ENCODE measurements around the gene NCDN.

The NCDN gene

DNA sequence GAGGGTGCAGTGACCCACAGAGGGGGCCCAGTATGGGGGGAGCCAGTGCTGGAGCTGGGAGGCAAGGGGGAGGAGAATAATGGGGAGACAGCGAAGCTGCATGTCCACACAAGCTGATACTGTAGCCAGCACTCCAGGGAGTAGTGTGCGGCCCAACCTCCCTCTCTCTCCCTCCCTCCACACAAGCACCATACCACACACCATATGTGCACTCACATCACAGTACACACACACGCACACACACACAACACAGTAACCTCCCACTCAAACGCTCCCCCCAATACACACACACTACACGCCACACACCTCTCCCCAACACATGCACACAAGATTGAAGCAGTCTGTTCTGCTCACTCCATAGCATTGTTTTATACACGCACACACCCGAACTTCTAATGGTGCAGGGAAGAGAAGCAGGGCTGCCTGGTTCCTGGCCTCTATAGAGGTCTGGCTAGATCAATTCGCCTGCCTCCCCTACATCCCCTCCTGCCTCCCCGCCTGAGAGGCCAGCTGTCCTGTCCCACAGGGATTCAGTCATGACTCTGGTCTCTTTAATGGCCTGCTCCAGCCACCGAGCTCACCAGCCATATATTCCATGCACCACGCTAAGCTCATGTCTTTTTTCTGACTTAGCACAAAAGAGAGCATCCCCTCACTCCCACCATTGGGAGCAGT, 3.8 kb downstream of the NCDN start:
- ChIA-PET CTCF (interaction anchor here (0.8 to 3.3 kb wide), 6 partner anchors 55 to 360 kb away, joined by 3 to 27 read pairs (median 4); no protein-coding TSS in a partner anchor), POLR2A (interaction anchor here (1.0 kb wide), 1 partner anchor 197 kb away, joined by 3 read pairs; no protein-coding TSS in a partner anchor)
- DNase-seq (ENCODE audit: extremely low spot score): no peak
- TF ChIP-seq, protein P1, sequence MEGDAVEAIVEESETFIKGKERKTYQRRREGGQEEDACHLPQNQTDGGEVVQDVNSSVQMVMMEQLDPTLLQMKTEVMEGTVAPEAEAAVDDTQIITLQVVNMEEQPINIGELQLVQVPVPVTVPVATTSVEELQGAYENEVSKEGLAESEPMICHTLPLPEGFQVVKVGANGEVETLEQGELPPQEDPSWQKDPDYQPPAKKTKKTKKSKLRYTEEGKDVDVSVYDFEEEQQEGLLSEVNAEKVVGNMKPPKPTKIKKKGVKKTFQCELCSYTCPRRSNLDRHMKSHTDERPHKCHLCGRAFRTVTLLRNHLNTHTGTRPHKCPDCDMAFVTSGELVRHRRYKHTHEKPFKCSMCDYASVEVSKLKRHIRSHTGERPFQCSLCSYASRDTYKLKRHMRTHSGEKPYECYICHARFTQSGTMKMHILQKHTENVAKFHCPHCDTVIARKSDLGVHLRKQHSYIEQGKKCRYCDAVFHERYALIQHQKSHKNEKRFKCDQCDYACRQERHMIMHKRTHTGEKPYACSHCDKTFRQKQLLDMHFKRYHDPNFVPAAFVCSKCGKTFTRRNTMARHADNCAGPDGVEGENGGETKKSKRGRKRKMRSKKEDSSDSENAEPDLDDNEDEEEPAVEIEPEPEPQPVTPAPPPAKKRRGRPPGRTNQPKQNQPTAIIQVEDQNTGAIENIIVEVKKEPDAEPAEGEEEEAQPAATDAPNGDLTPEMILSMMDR (IDR thresholded peaks at IDR 0.05; ENCODE audit: control extremely low read depth, extremely low read depth, low read depth, missing control alignments): no peak

DNA sequence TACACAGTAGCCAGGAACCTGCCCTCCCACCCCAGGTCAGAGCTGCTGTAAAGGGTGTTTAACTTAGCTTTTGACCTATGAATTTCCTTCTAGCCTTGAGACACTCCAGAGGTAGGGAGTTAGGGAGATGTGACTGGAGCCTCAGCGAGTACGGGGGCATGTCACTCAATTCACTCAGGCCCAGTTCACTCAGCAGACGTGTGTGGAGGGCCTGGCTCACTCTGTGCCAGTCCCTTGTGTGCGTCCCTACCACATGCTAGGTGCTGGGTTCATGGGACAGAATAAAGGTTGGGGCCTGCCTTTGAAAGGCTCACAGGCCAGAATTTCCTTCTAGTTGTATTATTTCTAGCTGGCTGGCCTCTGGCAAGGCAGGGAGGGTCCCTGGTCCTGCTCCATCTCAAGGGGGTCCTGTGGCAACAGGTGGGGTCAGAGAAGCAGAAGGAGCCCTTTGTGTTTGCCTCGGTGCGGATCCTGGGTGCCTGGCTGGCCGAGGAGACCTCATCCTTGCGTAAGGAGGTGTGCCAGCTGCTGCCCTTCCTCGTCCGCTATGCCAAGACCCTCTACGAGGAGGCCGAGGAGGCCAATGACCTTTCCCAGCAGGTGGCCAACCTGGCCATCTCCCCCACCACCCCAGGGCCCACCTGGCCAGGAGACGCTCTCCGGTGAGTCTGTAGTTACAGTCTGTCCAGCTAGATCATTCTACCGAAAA, 4.5 kb downstream of the NCDN start:
- DNase-seq (ENCODE audit: extremely low spot score): no peak
- ChIA-PET CTCF (interaction anchor here (0.8 to 3.3 kb wide), 6 partner anchors 55 to 360 kb away, joined by 3 to 27 read pairs (median 4); no protein-coding TSS in a partner anchor), POLR2A (no interaction called here)
- TF ChIP-seq, protein P1 (IDR thresholded peaks at IDR 0.05; ENCODE audit: control extremely low read depth, extremely low read depth, low read depth, missing control alignments): no peak

DNA sequence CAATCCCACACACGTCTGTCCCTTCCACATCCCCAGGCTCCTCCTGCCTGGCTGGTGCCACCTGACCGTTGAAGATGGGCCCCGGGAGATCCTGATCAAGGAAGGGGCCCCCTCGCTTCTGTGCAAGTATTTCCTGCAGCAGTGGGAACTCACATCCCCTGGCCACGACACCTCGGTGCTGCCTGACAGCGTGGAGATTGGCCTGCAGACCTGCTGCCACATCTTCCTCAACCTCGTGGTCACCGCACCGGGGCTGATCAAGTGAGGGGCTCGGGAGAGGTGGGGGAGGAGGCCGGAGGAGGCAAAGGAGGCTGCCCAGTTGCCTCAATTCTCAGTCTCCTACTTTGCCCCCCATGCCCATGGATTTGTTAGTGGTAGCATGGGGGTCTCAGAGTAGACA, 5.6 kb downstream of the NCDN start:
- ChIA-PET POLR2A (no interaction called here), CTCF (interaction anchor here (1.5 to 3.3 kb wide), 3 partner anchors 112 to 164 kb away, joined by 5 to 27 read pairs (median 7); no protein-coding TSS in a partner anchor)
- TF ChIP-seq, protein P1 (IDR thresholded peaks at IDR 0.05; ENCODE audit: control extremely low read depth, extremely low read depth, low read depth, missing control alignments): no peak
- DNase-seq (ENCODE audit: extremely low spot score): no peak

DNA sequence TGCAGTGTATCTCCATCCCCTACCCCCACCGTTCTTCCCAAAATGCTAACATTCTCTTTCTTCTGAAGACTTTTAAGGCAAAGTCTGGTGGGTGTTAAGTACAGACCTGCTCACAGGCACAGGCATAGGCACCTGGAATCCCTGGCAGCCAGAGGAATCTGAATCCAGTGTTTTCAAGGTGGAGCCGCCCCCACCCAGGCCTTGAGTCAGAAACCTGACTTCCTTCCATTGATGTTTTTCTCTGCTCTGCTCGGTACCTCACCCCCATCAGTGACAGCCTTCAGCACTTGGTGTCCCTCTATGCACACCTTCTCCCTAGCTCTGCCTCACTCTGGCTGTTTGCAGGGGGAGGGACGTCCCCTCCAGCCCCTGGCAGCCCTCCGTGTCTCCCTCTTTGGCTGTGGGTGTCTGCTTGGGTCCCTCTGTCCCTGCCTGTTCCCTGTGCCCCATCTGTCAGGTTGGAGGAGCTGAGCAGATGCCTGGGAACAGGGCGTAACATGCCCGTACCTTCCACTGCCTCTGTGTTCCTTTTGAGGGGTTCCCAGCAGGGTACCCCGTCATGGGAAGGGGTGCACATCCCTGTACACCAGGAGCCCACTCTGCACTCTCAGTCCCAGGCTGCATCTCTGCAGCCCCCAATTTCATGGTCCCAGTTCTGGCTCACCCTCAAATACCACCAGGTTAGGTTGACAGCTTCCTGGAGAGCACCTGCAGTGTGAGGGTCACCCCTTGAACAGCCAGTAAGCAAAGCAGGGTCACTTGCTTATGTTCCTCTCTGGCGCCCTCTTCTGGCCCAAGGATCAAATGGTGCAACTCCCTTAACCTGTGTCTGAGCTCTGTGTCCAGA, 6.7 kb downstream of the NCDN start:
- ChIA-PET POLR2A (no interaction called here), CTCF (interaction anchor here (0.6 to 5.9 kb wide), 42 partner anchors 8 to 778 kb away, joined by 3 to 184 read pairs (median 4); partner anchors contain the start of genes C1orf216, CLSPN and TFAP2E)
- TF ChIP-seq, protein P1 (IDR thresholded peaks at IDR 0.05; ENCODE audit: control extremely low read depth, extremely low read depth, low read depth, missing control alignments): peak; percentile 83
- peak; percentile 86 for DNase-seq (ENCODE audit: extremely low spot score)

DNA sequence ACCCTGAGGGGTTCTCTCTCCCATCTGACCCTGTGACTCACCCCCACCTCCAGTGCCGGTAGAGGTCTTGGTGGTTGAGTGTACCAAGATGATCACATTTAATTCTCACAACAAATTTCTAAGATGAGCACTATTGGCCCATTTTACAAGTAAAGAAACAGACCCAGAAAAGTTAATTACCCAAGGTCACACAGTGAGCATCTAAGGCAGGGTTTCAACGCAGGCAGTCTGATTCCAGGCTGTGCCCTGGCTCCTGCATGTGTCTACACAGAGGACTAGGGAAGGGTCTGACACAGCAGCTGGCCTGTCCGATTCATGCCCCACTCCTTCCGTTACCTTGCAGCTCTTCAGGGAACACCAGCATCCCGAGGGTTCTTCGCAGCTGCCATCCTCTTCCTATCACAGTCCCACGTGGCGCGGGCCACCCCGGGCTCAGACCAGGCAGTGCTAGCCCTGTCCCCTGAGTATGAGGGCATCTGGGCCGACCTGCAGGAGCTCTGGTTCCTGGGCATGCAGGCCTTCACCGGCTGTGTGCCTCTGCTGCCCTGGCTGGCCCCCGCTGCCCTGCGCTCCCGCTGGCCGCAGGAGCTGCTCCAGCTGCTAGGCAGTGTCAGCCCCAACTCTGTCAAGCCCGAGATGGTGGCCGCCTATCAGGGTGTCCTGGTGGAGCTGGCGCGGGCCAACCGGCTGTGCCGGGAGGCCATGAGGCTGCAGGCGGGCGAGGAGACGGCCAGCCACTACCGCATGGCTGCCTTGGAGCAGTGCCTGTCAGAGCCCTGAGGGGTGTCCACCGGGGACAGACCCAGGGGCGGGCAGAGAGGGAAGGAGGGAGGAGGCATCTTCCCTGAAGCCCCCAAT, 7.5 kb downstream of the NCDN start:
- CTCF ChIA-PET: interaction anchor here (0.6 to 5.9 kb wide), 41 partner anchors 8 to 778 kb away, joined by 3 to 184 read pairs (median 5); partner anchors contain the start of genes C1orf216, CLSPN and TFAP2E
- TF ChIP-seq, protein P1 (IDR thresholded peaks at IDR 0.05; ENCODE audit: control extremely low read depth, extremely low read depth, low read depth, missing control alignments): no peak
- DNase-seq (ENCODE audit: extremely low spot score): no peak
- POLR2A ChIA-PET: no interaction called here

Measured in GM10248 (cell line).